GOT3 (cell line): ENCODE measurements around the gene HS3ST3A1.
"Not testable (repeated sequence)": the region's sequence is repeated elsewhere in the genome, so short reads cannot be mapped to it uniquely, and the experiment has no call there.

Experiments used
- DNase-seq: peaks from one replicate; lab custom pipeline; 2025; ENCODE audit warnings: mixed read lengths; lab: John Stamatoyannopoulos, UW

The HS3ST3A1 gene

GRCh38 chr17:13538841-13539411 is 62.8 kb downstream of the HS3ST3A1 start:
- DNase-seq: no peak

GRCh38 chr17:13537871-13538643 is 63.7 kb downstream of the HS3ST3A1 start:
- no peak for DNase-seq

- DNase-seq: no peak
These were observed 64.5 kb downstream of the HS3ST3A1 start for GRCh38 chr17:13537167-13537731.

- no peak for DNase-seq
These were observed 66.8 kb downstream of the HS3ST3A1 start for GRCh38 chr17:13534946-13535345.

GRCh38 chr17:13531721-13532120 is 70.0 kb downstream of the HS3ST3A1 start:
- no peak for DNase-seq

GRCh38 chr17:13525876-13526275 is 75.9 kb downstream of the HS3ST3A1 start:
- DNase-seq: no peak

- DNase-seq: no peak
These were observed 78.6 kb downstream of the HS3ST3A1 start for GRCh38 chr17:13523164-13523563.

GRCh38 chr17:13522749-13523148 is 79.0 kb downstream of the HS3ST3A1 start:
- DNase-seq: no peak

GRCh38 chr17:13521784-13522183 is 79.9 kb downstream of the HS3ST3A1 start:
- no peak for DNase-seq

- DNase-seq: no peak
These were observed 80.7 kb downstream of the HS3ST3A1 start for GRCh38 chr17:13520899-13521572.

- DNase-seq: no peak
These were observed 83.3 kb downstream of the HS3ST3A1 start for GRCh38 chr17:13518261-13519000.

GRCh38 chr17:13513039-13513405 is 88.7 kb downstream of the HS3ST3A1 start:
- no peak for DNase-seq

- DNase-seq: no peak
These were observed 91.7 kb downstream of the HS3ST3A1 start for GRCh38 chr17:13510062-13510461.

GRCh38 chr17:13509527-13509926 is 92.2 kb downstream of the HS3ST3A1 start:
- no peak for DNase-seq

- no peak for DNase-seq
These were observed 92.8 kb downstream of the HS3ST3A1 start for GRCh38 chr17:13508896-13509295.

- no peak for DNase-seq
These were observed 98.2 kb downstream of the HS3ST3A1 start for GRCh38 chr17:13503526-13503925.

- DNase-seq: no peak
These were observed 99.5 kb downstream of the HS3ST3A1 start for GRCh38 chr17:13502263-13502662.

GRCh38 chr17:13500947-13501346 is 100.8 kb downstream of the HS3ST3A1 start:
- no peak for DNase-seq

- DNase-seq: no peak
These were observed 103.5 kb downstream of the HS3ST3A1 start for GRCh38 chr17:13498184-13498583.

GRCh38 chr17:13496553-13497056 is 105.1 kb downstream of the HS3ST3A1 start:
- DNase-seq: not testable (repeated sequence)

- DNase-seq: no peak
These were observed 106.3 kb downstream of the HS3ST3A1 start for GRCh38 chr17:13495423-13495822.

GRCh38 chr17:13492737-13493122 is 109.0 kb downstream of the HS3ST3A1 start:
- DNase-seq: no peak
